ENCODE results near the gene SMAD4. TPM values are rescaled to one million over a fixed set of nuclear protein-coding genes. Genes with fewer than 3 reads are reported as not detected.

Gene SMAD4
- total RNA-seq, 1 experiment from 2014 or later = 96.3 TPM

DNA sequence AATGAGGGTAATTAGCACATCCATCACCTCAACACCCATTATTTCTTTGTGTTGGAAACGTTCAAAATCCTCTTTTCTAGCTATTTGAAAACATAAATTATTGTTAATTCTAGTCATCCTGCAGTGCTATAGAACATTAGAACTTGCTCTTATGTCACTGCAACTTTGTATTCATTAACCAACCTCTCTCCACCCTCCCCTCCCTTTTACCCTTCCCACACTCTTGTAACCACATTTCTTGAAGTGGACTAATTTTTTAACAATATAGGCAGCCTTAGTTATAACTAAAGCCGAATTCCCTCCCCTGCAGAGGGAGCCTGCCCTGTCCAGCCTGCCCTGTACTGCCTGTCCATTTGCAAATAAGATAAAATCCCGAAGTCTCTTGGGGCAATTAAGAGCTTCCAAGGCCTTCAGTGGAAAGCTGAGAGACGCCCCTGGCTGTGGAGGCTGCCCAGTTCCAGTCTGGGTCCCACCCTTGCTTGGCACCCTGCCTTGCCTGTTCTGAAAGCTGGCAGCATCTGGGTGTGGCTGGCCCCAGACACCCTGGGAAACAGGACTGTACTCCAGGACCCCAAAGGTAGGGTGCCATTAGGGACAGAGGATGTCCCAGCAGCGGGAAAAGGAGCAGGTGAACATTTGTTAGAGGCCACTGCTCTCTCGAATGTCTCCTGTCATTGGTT, 102.4 kb downstream of the SMAD4 start:
- Histone ChIP-seq H3K4me2 (ENCODE audit: low read length) (no peak overlapping the region), H3K36me3 (ENCODE audit: control insufficient read depth in 1 of 2, insufficient read depth in 2 of 2, low read length in 2 of 2) (no peaks in the 10 kb centered on the region), H3K4me1 (ENCODE audit: control insufficient read depth in 1 of 2, insufficient read depth in 2 of 2, low read length in 2 of 2) (peaks cover 0 to 10% of the 10 kb centered on the region in 2 experiments; a peak in 2 of 4 replicates), H3K9ac (ENCODE audit: low read length) (no peak overlapping the region), H2AFZ (ENCODE audit: low read depth, low read length, poor library complexity, severe bottlenecking) (no peak overlapping the region), H3K9me2 (ENCODE audit: insufficient read depth) (no peaks in the 10 kb centered on the region), H3K4me3 (replicated peaks in 1 of 2; ENCODE audit: low read depth in 1 of 2, low read length in 2 of 2) (no peak overlapping the region), H4K20me1 (ENCODE audit: insufficient read depth) (no peaks in the 10 kb centered on the region), H3K27me3 (ENCODE audit: insufficient read depth, low read length) (no peaks in the 10 kb centered on the region), H3K27ac (ENCODE audit: low read depth, low read length) (no peak overlapping the region), H3K79me2 (ENCODE audit: insufficient read depth, low read length) (no peaks in the 10 kb centered on the region), H3K9me3 (ENCODE audit: control insufficient read depth in 1 of 2, insufficient read depth in 1 of 2, low read depth in 1 of 2, low read length in 2 of 2) (no peaks in the 10 kb centered on the region)
- CTCF ChIA-PET = no interaction called here
- RAD21 ChIA-PET (ENCODE audit: low non-redundant PET in 1 of 2, low total read pairs in 2 of 2, uncharacterized antibody in 2 of 2, unreplicated experiment in 2 of 2) = no interaction called here
- TF ChIP-seq CBX3 (IDR thresholded peaks at IDR 0.05; ENCODE audit: low read depth) = no peak
- TF ChIP-seq EZH2phosphoT487 (IDR thresholded peaks at IDR 0.05; ENCODE audit: borderline replicate concordance) = no peak
- TF ChIP-seq SRF (IDR thresholded peaks at IDR 0.05; ENCODE audit: low read depth) = no peak
- TF ChIP-seq REST (IDR thresholded peaks at IDR 0.05; ENCODE audit: low read depth) = no peak
- TF ChIP-seq FOSL1 (IDR thresholded peaks at IDR 0.05; ENCODE audit: low read depth) = no peak
- TF ChIP-seq RAD21 (IDR thresholded peaks at IDR 0.05; ENCODE audit: low read depth) = no peak
- no peak for TF ChIP-seq YY1 (IDR thresholded peaks at IDR 0.05; ENCODE audit: extremely low read depth, insufficient replicate concordance, low read depth, low read length)
- TF ChIP-seq EGR1 (IDR thresholded peaks at IDR 0.05; ENCODE audit: low read depth) = no peak
- TF ChIP-seq EZH2 (IDR thresholded peaks at IDR 0.05) = no peak
- no peak for TF ChIP-seq ZFX (IDR thresholded peaks at IDR 0.05)
- TF ChIP-seq JUND (IDR thresholded peaks at IDR 0.05) = no peak
- no peak for TF ChIP-seq SIN3A (IDR thresholded peaks at IDR 0.05; ENCODE audit: low read depth)
- no peak for TF ChIP-seq ELF1 (IDR thresholded peaks at IDR 0.05; ENCODE audit: borderline replicate concordance, low read depth)
- TF ChIP-seq ZNF274 (IDR thresholded peaks at IDR 0.05; ENCODE audit: low read depth, low read length) = no peak
- TF ChIP-seq CTCF (IDR thresholded peaks at IDR 0.05 in 2 of 3, conservative IDR thresholded peaks at IDR 0.05 in 1 of 3; ENCODE audit: borderline replicate concordance in 1 of 3, insufficient read depth in 1 of 3, low read depth in 2 of 3, low read length in 2 of 3) = no peak
- no peak for TF ChIP-seq MAX (IDR thresholded peaks at IDR 0.05)
- TF ChIP-seq POLR2A (IDR thresholded peaks at IDR 0.05; ENCODE audit: borderline replicate concordance, extremely low read depth, insufficient read depth, insufficient read length) = no peak
- TF ChIP-seq SP1 (IDR thresholded peaks at IDR 0.05; ENCODE audit: low read depth) = no peak
- no peak for TF ChIP-seq POLR2AphosphoS5 (IDR thresholded peaks at IDR 0.05; ENCODE audit: low read depth, low read length)
- intact Hi-C loops (cut with micrococcal nuclease) = no loop called here
- no TSS peak for BruUV-seq (replicated peaks)
- no peak for DNase-seq (ENCODE audit: low read depth, low spot score)
- no peak for ATAC-seq
- POLR2A ChIA-PET = interaction anchor here (0.6 kb wide), 1 partner anchor 11 kb away, joined by 4 read pairs; no protein-coding TSS in a partner anchor

Data from HCT116 (cell line).